HAP-1 (cell line): Measurements from ENCODE around the gene EPB41L5.
"Not testable (repeated sequence)": the region's sequence is repeated elsewhere in the genome, so short reads cannot be mapped to it uniquely, and the experiment has no call there.

Experiments used
- DNase-seq, 2 experiments: peaks; one replicate each; pipeline ENCODE4 v3.0.0-alpha.2; 2016 to 2020; ENCODE audit warnings: low spot score in 2 of 2
- H3K27me3 ChIP-seq: fragments of 250-450 bp; sonication (Bioruptor Pico); 2 replicates; pipeline ENCODE4 v1.5.1; 2020; ENCODE audit warnings: low read depth, mild to moderate bottlenecking, moderate library complexity
- H3K36me3 ChIP-seq: fragments of 250-450 bp; sonication (Bioruptor Pico); replicated peaks from 2 replicates; pipeline ENCODE4 v1.5.1; 2020; ENCODE audit warnings: mild to moderate bottlenecking
- H3K4me1 ChIP-seq: fragments of 250-450 bp; sonication (Bioruptor Pico); 2 replicates; pipeline ENCODE4 v1.5.1; 2020; ENCODE audit warnings: mild to moderate bottlenecking
- H3K4me3 ChIP-seq: fragments of 250-450 bp; sonication (Bioruptor Pico); 2 replicates; pipeline ENCODE4 v1.5.1; 2020; ENCODE audit warnings: mild to moderate bottlenecking, moderate library complexity
- H3K9me3 ChIP-seq: fragments of 250-450 bp; sonication (Bioruptor Pico); 2 replicates; pipeline ENCODE4 v1.5.1; 2020; ENCODE audit warnings: mild to moderate bottlenecking, moderate library complexity
- in situ Hi-C: fragments of 300-500 bp; cut with MboI; formaldehyde crosslinking; loops from 3 replicates; pipeline ENCODE4 v1.14.3; 2020; ENCODE audit warnings: low sequenced_read_pairs, inconsistent platforms, mixed read lengths

Gene EPB41L5

DNA sequence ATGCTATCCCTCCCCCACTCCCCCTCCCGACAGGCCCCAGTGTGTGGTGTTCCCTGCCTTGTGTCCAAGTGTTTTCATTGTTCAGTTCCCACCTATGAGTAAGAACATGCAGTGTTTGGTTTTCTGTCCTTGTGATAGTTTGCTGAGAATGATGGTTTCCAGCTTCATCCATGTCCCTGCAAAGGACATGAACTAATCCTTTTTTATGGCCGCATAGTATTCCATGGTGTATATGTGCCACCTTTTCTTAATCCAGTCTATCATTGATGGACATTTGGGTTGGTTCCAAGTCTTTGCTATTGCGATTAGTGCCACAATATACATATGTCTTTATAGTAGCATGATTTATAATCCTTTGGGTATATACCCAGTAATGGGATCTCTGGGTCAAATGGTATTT, 108.5 kb downstream of the EPB41L5 start:
- H3K36me3 ChIP-seq, in situ Hi-C loops, DNase-seq, H3K4me1 ChIP-seq, H3K27me3 ChIP-seq, H3K9me3 ChIP-seq, H3K4me3 ChIP-seq: not testable (repeated sequence)

DNA sequence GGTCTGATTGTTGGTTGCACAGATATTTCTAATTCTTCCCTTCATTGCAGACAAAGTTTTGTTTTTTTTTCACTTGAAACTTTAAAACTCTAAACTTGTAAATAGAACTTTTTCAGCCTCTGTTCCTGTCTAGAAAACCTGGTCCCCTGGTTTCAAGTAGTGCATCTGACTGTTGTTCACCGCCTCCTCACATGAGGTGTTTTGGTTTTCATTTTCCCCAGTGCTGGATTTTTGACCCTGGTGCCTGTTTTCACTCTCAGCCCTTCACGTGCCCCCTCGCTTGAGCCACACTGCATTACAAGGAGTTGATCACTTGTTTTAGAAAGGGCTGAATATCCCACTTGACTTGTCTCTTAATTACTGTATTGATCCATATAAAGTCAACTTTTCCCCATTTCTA, 110.2 kb downstream of the EPB41L5 start:
- Histone ChIP-seq H3K36me3 (0 out of 2 replicates have a peak, but pooled peaks cover 5% of the 10 kb centered on the region), H3K4me1 (peaks cover 2% of the 10 kb centered on the region; the same call in 1 of the 2 replicates), H3K27me3 (no peaks in the 10 kb centered on the region), H3K4me3 (no peak overlapping the region), H3K9me3 (0 out of 2 replicates have a peak, but pooled peaks cover 3% of the 10 kb centered on the region)
- no peak for DNase-seq
- in situ Hi-C loops: no loop called here

DNA sequence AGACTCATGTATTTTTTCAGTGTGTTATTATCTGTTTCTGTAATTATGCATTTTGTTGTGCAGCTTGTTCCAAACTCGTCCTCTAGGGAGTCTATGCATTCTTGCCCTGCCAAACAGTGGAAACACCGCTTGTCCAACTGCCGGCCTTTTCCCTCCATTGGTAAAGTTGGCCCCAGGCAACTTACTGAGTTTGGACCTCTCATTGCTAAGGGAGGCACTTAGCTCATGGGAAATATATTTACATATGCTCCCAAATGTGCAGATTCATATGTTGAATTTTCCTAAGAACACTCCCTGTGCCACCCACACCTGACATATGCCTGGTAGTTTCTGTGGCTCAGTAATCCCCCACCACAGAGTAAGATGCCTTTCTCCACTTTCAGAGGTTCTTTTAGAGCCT, 112.3 kb downstream of the EPB41L5 start:
- no peaks in the 10 kb centered on the region for H3K36me3 ChIP-seq
- H3K4me1 ChIP-seq: no peaks in the 10 kb centered on the region
- in situ Hi-C loops: no loop called here
- no peaks in the 10 kb centered on the region for H3K27me3 ChIP-seq
- H3K9me3 ChIP-seq: no peaks in the 10 kb centered on the region
- no peak for DNase-seq
- H3K4me3 ChIP-seq: no peak overlapping the region

GRCh38 chr2:120128216-120128615, 115.3 kb downstream of the EPB41L5 start:
- no peaks in the 10 kb centered on the region for H3K4me1 ChIP-seq
- no peaks in the 10 kb centered on the region for H3K9me3 ChIP-seq
- no peak overlapping the region for H3K4me3 ChIP-seq
- no peak for DNase-seq
- H3K36me3 ChIP-seq: no peaks in the 10 kb centered on the region
- H3K27me3 ChIP-seq: no peaks in the 10 kb centered on the region
- in situ Hi-C loops: no loop called here

DNA sequence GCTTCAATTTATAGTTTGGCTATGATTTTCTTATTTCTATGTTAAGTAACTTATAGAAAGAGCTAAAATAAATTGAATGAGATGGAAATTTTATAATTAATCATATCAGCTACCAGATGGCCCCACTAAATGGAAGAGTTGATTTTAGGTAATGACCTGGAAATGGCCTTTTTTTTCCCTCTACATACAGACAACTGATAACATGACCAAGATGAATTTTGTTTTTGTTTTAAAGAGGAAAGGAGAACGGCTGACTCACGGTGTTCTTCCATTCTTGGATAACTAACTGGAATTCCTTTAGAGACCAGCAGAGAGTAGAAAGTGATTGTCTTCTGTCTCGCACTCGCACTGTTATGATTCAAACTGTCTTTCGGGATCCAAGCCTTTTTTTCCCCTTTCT, 119.3 kb downstream of the EPB41L5 start:
- in situ Hi-C loops: no loop called here
- no peak for DNase-seq
- H3K9me3 ChIP-seq: no peaks in the 10 kb centered on the region
- H3K4me1 ChIP-seq: no peaks in the 10 kb centered on the region
- H3K4me3 ChIP-seq: no peak overlapping the region
- H3K36me3 ChIP-seq: no peaks in the 10 kb centered on the region; the same call in 1 of the 2 replicates
- H3K27me3 ChIP-seq: no peaks in the 10 kb centered on the region

DNA sequence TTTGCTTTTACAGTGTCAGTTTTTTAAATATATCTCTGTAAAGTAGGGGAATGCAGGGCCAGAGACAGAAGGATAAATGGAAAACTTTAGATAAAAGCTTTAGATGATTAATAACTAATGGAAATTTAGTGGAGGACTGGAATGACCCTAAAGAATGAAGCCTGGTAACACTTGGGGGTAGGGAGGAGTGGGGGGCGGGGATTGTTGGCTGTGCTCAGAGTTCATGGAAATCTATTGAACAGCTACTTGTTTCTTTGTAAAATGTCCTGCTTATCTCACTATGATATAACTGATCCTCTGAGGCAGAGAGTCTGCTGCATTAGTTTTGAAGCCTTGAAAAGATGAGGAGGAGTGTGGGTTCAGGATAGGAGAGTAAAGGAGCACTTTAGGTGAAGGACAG, 119.8 kb downstream of the EPB41L5 start:
- Histone ChIP-seq H3K36me3 (no peaks in the 10 kb centered on the region; the same call in 1 of the 2 replicates), H3K27me3 (no peaks in the 10 kb centered on the region), H3K4me1 (no peaks in the 10 kb centered on the region), H3K9me3 (no peaks in the 10 kb centered on the region), H3K4me3 (no peak overlapping the region)
- in situ Hi-C loops: no loop called here
- DNase-seq: no peak

DNA sequence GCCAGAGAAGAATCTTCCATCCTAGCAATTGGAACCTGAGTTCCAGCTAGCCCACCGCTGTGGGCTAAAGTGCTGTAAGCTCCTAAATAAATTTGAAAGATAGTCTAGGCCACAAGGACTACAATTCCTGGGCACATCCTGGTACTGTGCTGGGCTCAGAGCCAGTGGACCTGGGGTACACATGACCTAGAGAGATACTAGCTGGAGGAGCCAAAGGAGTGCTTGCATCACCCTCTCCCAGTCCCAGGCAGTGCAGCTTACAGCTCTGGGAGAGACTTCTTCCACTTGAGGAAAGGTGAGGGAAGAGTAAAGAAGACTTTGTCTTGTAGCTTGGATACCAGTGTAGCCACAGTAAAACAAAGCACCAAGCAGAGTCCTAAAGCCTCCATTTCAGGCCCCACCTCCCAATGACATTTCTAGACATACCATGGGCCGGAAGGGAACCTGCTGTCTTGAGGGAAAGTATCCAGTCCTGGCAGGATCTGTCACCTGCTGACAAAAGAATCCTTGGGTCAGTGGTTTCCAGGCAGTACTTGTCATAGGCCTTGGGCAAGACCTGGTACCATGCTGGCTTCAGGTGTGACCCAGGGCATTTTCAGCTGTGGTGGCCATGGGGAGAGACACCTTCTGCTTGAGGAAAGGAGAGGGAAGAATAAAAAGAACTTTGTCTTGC, 120.8 kb downstream of the EPB41L5 start:
- Histone ChIP-seq H3K27me3 (no peaks in the 10 kb centered on the region), H3K36me3 (no peaks in the 10 kb centered on the region; the same call in 1 of the 2 replicates), H3K9me3 (no peaks in the 10 kb centered on the region), H3K4me3 (no peak overlapping the region), H3K4me1 (no peaks in the 10 kb centered on the region)
- DNase-seq: no peak
- in situ Hi-C loops: no loop called here

GRCh38 chr2:120134263-120134662, 121.4 kb downstream of the EPB41L5 start:
- Histone ChIP-seq H3K9me3 (no peaks in the 10 kb centered on the region), H3K27me3 (no peaks in the 10 kb centered on the region), H3K4me1 (no peaks in the 10 kb centered on the region), H3K4me3 (no peak overlapping the region), H3K36me3 (no peaks in the 10 kb centered on the region; the same call in 1 of the 2 replicates)
- in situ Hi-C loops: no loop called here
- no peak for DNase-seq

DNA sequence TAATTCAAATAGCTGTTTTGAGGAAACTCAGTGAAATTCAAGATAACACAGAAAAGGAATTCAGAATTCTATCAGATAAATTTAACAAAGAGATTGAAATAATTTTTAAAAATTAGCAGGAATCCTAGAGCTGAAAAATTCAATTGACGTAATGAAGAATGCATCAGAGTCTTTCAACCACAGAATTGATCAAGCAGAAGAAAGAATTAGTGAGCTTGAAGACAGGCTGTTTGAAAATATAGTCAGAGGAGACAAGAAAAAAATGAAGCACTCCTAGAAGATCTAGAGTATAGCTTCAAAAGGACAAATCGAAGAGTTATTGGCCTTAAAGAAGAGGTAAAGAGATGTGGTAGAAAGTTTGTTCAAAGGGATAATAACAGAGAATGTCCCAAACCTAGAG, 122.1 kb downstream of the EPB41L5 start:
- H3K27me3 ChIP-seq, H3K36me3 ChIP-seq, DNase-seq, H3K4me1 ChIP-seq, H3K9me3 ChIP-seq, H3K4me3 ChIP-seq, in situ Hi-C loops: not testable (repeated sequence)

DNA sequence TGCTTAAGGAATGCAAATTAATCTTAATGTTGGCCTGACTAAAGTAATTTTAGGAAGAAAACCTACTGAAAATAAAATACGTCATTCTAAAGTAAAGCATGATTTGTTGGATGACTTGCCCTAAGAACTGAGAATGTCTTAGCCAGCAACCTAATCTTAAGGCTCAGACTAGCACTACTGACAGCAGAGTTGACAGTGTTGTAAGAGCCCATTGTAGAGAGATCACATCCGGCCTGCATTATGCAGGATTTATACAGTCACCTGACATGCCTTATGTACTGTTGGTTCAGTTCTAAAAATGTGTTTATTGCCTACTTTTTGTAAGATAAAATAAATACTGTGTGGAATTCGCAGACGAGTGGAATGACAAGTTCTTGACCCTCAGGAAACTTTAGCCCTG, 128.0 kb downstream of the EPB41L5 start:
- no peak overlapping the region for H3K4me3 ChIP-seq
- no peak for DNase-seq
- no peaks in the 10 kb centered on the region for H3K27me3 ChIP-seq

GRCh38 chr2:120141300-120142069, 128.6 kb downstream of the EPB41L5 start:
- Histone ChIP-seq H3K4me1 (no peaks in the 10 kb centered on the region), H3K9me3 (no peaks in the 10 kb centered on the region), H3K27me3 (no peaks in the 10 kb centered on the region), H3K36me3 (no peaks in the 10 kb centered on the region; the same call in 1 of the 2 replicates), H3K4me3 (no peak overlapping the region)
- DNase-seq: no peak
- in situ Hi-C loops: no loop called here

More for the DNA sequence above, 128.0 kb downstream of the EPB41L5 start:
- H3K4me1 ChIP-seq: no peaks in the 10 kb centered on the region
- H3K9me3 ChIP-seq: no peaks in the 10 kb centered on the region
- in situ Hi-C loops: no loop called here
- H3K36me3 ChIP-seq: no peaks in the 10 kb centered on the region

- Histone ChIP-seq H3K36me3 (no peaks in the 10 kb centered on the region; the same call in 1 of the 2 replicates), H3K4me3 (no peak overlapping the region), H3K9me3 (no peaks in the 10 kb centered on the region), H3K27me3 (no peaks in the 10 kb centered on the region), H3K4me1 (no peaks in the 10 kb centered on the region)
- in situ Hi-C loops: no loop called here
- DNase-seq: no peak
These were observed 129.8 kb downstream of the EPB41L5 start for GRCh38 chr2:120142528-120143219.

DNA sequence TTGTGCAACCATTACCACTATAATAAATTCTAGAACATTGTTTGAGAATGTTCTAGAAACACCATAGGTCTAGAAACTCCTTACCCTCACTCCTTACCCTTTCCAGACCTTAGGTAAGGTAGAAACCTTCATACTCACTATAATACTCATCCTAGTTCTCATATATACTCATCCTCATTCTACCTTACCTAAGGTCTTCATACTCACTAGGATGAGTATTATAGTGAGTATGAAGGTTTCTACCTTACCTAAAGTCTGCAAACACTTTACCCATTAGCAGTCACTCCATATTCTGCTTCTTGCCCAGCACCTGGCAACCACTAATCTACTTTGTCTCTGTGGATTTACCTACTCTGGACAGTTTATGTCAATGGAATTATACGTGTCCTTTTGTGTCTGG, 135.4 kb downstream of the EPB41L5 start:
- no peak for DNase-seq
- in situ Hi-C loops: no loop called here
- 0 out of 2 replicates have a peak, but pooled peaks cover 2% of the 10 kb centered on the region for H3K9me3 ChIP-seq

GRCh38 chr2:120148669-120149068, 135.8 kb downstream of the EPB41L5 start:
- H3K36me3 ChIP-seq: no peaks in the 10 kb centered on the region; the same call in 1 of the 2 replicates
- H3K4me1 ChIP-seq: no peaks in the 10 kb centered on the region
- in situ Hi-C loops: no loop called here
- no peaks in the 10 kb centered on the region for H3K27me3 ChIP-seq
- 0 out of 2 replicates have a peak, but pooled peaks cover 2% of the 10 kb centered on the region for H3K9me3 ChIP-seq
- no peak overlapping the region for H3K4me3 ChIP-seq
- DNase-seq: no peak

More for the DNA sequence above, 135.4 kb downstream of the EPB41L5 start:
- Histone ChIP-seq H3K4me1 (no peaks in the 10 kb centered on the region), H3K27me3 (no peaks in the 10 kb centered on the region), H3K36me3 (no peaks in the 10 kb centered on the region; the same call in 1 of the 2 replicates), H3K4me3 (no peak overlapping the region)
